Naive thymus-derived CD4-positive, alpha-beta T cell (primary cell): ENCODE measurements around the gene JMJD6. TPM values are rescaled to one million over a fixed set of nuclear protein-coding genes. Genes with fewer than 3 reads are reported as not detected.

Experiments
- ATAC-seq: fragments of 150-1000 bp; cut with Tn5 transposase; 2 replicates; pipeline ENCODE4 v1.10.0; 2021; ENCODE audit warnings: mild to moderate bottlenecking, moderate library complexity
- CTCF ChIA-PET: fragments of 350-600 bp; sonication (Branson Sonifier 250); formaldehyde crosslinking; loops from one replicate; lab custom pipeline; 2021; ENCODE audit warnings: antibody characterized with exemption; lab: Charles Lee
- POLR2A ChIA-PET: fragments of 350-600 bp; sonication (Branson Sonifier 250); formaldehyde crosslinking; loops from one replicate; lab custom pipeline; 2021; ENCODE audit warnings: antibody characterized with exemption, inconsistent platforms; lab: Charles Lee
- DNase-seq, 9 donors: peaks; one replicate each; pipeline versions ENCODE4 v3.0.0 to v3.0.0-alpha.2; 2020 to 2022; ENCODE audit warnings: mixed read lengths in 1 of 9
- H3K27ac ChIP-seq: one replicate; pipeline ENCODE4 v1.7.0; 2013; ENCODE audit warnings: mild to moderate bottlenecking, low read depth, low read length, moderate library complexity
- H3K27me3 ChIP-seq, 2 donors: one replicate each; pipeline ENCODE4 v1.7.0; 2013; ENCODE audit warnings: low read length in 2 of 2, mild to moderate bottlenecking in 2 of 2, moderate library complexity in 2 of 2; ENCODE audit not compliant: control insufficient read depth in 2 of 2, insufficient read depth in 2 of 2
- H3K36me3 ChIP-seq, 3 experiments: 1 replicate in 2 of 3; 2 replicates in 1 of 3; pipeline ENCODE4 v1.7.0; 2013; ENCODE audit warnings: low read length in 3 of 3, mild to moderate bottlenecking in 3 of 3, moderate library complexity in 1 of 3; ENCODE audit not compliant: insufficient read depth in 3 of 3, control insufficient read depth in 2 of 3
- H3K4me1 ChIP-seq, 2 donors: one replicate each; pipeline ENCODE4 v1.7.0; 2013; ENCODE audit warnings: low read length in 2 of 2, mild to moderate bottlenecking in 2 of 2, moderate library complexity in 1 of 2; ENCODE audit not compliant: control insufficient read depth in 2 of 2, insufficient read depth in 2 of 2
- H3K4me3 ChIP-seq: 2 replicates; pipeline ENCODE4 v1.7.0; 2013; ENCODE audit warnings: mild to moderate bottlenecking, low read length
- H3K9me3 ChIP-seq, 3 experiments: 1 replicate in 2 of 3; 2 replicates in 1 of 3; pipeline ENCODE4 v1.7.0; 2013; ENCODE audit warnings: low read length in 3 of 3; ENCODE audit not compliant: control insufficient read depth in 2 of 3
- H3K27ac Mint-ChIP-seq, 9 donors: one replicate each; pipeline ENCODE4 v1.8.0; 2020 to 2022; ENCODE audit warnings: mixed read lengths in 9 of 9, mild to moderate bottlenecking in 8 of 9, moderate library complexity in 5 of 9, inconsistent platforms in 2 of 9
- H3K27me3 Mint-ChIP-seq, 5 donors: one replicate each; pipeline ENCODE4 v1.8.0; 2021 to 2022; ENCODE audit warnings: mixed read lengths in 5 of 5, mild to moderate bottlenecking in 1 of 5
- H3K36me3 Mint-ChIP-seq, 5 donors: one replicate each; pipeline ENCODE4 v1.8.0; 2020 to 2022; ENCODE audit warnings: mixed read lengths in 5 of 5, mild to moderate bottlenecking in 3 of 5, inconsistent platforms in 1 of 5
- H3K4me1 Mint-ChIP-seq, 7 donors: one replicate each; pipeline ENCODE4 v1.8.0; 2020 to 2022; ENCODE audit warnings: mixed read lengths in 7 of 7, mild to moderate bottlenecking in 3 of 7, inconsistent platforms in 1 of 7
- H3K4me3 Mint-ChIP-seq, 10 donors: one replicate each; pipeline ENCODE4 v1.8.0; 2020 to 2022; ENCODE audit warnings: mild to moderate bottlenecking in 10 of 10, mixed read lengths in 10 of 10, moderate library complexity in 6 of 10, inconsistent platforms in 2 of 10
- H3K9me3 Mint-ChIP-seq, 11 donors: one replicate each; pipeline ENCODE4 v1.8.0; 2020 to 2022; ENCODE audit warnings: mixed read lengths in 11 of 11, mild to moderate bottlenecking in 4 of 11, inconsistent platforms in 1 of 11, moderate library complexity in 1 of 11
- intact Hi-C, 2 donors: fragments of 100-400 bp; cut with micrococcal nuclease; formaldehyde crosslinking; loops; one replicate each; pipeline ENCODE4 v1.15.1; 2023
- polyA plus RNA-seq, 2 donors: library from polyadenylated mRNA; unstranded; fragments of 300-500 nt; fragmentation: Illumina TruSeq; gene quantifications; one replicate each; pipeline ENCODE4 v1.2.3, GENCODE V29; 2021
- total RNA-seq, 6 experiments: library from RNA in 5 of 6; stranded (reverse) in 5 of 6; gene quantifications; 1 replicate in 5 of 6; 2 replicates in 1 of 6; pipeline ENCODE4 v1.2.3 and lab custom pipeline; 2021 to 2026

Gene JMJD6
- total and polyA plus RNA-seq, 7 experiments from 2014 or later: 18.5 to 132 (median 45.6) TPM

GRCh38 chr17:76688165-76688622, 38.2 kb downstream of the JMJD6 start:
- no peak overlapping the region for H3K4me3 Mint-ChIP-seq
- no peaks in the 10 kb centered on the region for H3K36me3 ChIP-seq
- no peaks in the 10 kb centered on the region for H3K4me1 Mint-ChIP-seq
- no peak overlapping the region for H3K27ac Mint-ChIP-seq
- no peak overlapping the region for H3K27ac ChIP-seq
- no peaks in the 10 kb centered on the region for H3K27me3 ChIP-seq
- H3K27me3 Mint-ChIP-seq: peaks cover 0 to 4% (median 0%) of the 10 kb centered on the region in 5 donors
- no peaks in the 10 kb centered on the region for H3K9me3 ChIP-seq
- intact Hi-C loops: no loop called here
- H3K4me3 ChIP-seq: no peak overlapping the region
- POLR2A ChIA-PET: no interaction called here
- DNase-seq: no peak
- no peak for ATAC-seq
- no peaks in the 10 kb centered on the region for H3K36me3 Mint-ChIP-seq
- H3K9me3 Mint-ChIP-seq: no peaks in the 10 kb centered on the region
- CTCF ChIA-PET: no interaction called here
- no peaks in the 10 kb centered on the region for H3K4me1 ChIP-seq

GRCh38 chr17:76687298-76688164, 38.9 kb downstream of the JMJD6 start:
- ChIA-PET CTCF (no interaction called here), POLR2A (no interaction called here)
- Histone ChIP-seq H3K27ac (no peak overlapping the region), H3K4me3 (no peak overlapping the region), H3K27me3 (no peaks in the 10 kb centered on the region), H3K9me3 (no peaks in the 10 kb centered on the region), H3K36me3 (no peaks in the 10 kb centered on the region), H3K4me1 (no peaks in the 10 kb centered on the region)
- intact Hi-C loops: no loop called here
- no peak for ATAC-seq
- H3K9me3 Mint-ChIP-seq: no peaks in the 10 kb centered on the region
- H3K27me3 Mint-ChIP-seq: peaks cover 0 to 4% (median 0%) of the 10 kb centered on the region in 5 donors
- DNase-seq: no peak
- no peak overlapping the region for H3K27ac Mint-ChIP-seq
- no peak overlapping the region for H3K4me3 Mint-ChIP-seq
- H3K36me3 Mint-ChIP-seq: no peaks in the 10 kb centered on the region
- no peaks in the 10 kb centered on the region for H3K4me1 Mint-ChIP-seq

GRCh38 chr17:76686538-76687297, 39.7 kb downstream of the JMJD6 start:
- Histone ChIP-seq H3K4me1 (peaks cover 0 to 2% of the 10 kb centered on the region in 2 donors), H3K27ac (no peak overlapping the region), H3K4me3 (no peak overlapping the region), H3K9me3 (no peaks in the 10 kb centered on the region), H3K27me3 (no peaks in the 10 kb centered on the region), H3K36me3 (no peaks in the 10 kb centered on the region)
- POLR2A ChIA-PET: no interaction called here
- no peaks in the 10 kb centered on the region for H3K36me3 Mint-ChIP-seq
- H3K27me3 Mint-ChIP-seq: peaks cover 0 to 4% (median 0%) of the 10 kb centered on the region in 5 donors
- H3K27ac Mint-ChIP-seq: no peak overlapping the region
- DNase-seq (no peak), ATAC-seq (no peak)
- H3K4me1 Mint-ChIP-seq: peaks cover 0 to 5% (median 0%) of the 10 kb centered on the region in 7 donors
- H3K9me3 Mint-ChIP-seq: no peaks in the 10 kb centered on the region
- no peak overlapping the region for H3K4me3 Mint-ChIP-seq
- CTCF ChIA-PET: no interaction called here
- intact Hi-C loops: no loop called here

- Histone ChIP-seq H3K4me1 (peaks cover 0 to 6% of the 10 kb centered on the region in 2 donors), H3K4me3 (no peak overlapping the region), H3K9me3 (no peaks in the 10 kb centered on the region), H3K27ac (no peak overlapping the region), H3K27me3 (no peaks in the 10 kb centered on the region), H3K36me3 (no peaks in the 10 kb centered on the region)
- POLR2A ChIA-PET: no interaction called here
- Mint-ChIP-seq H3K36me3 (no peaks in the 10 kb centered on the region), H3K27me3 (peaks cover 0 to 7% (median 0%) of the 10 kb centered on the region in 5 donors), H3K27ac (no peak overlapping the region), H3K9me3 (no peaks in the 10 kb centered on the region), H3K4me3 (no peak overlapping the region), H3K4me1 (peaks cover 0 to 12% (median 5%) of the 10 kb centered on the region in 7 donors)
- intact Hi-C loops: no loop called here
- CTCF ChIA-PET: interaction anchor here (0.5 kb wide), 1 partner anchor 410 kb away, joined by 3 read pairs; no protein-coding TSS in a partner anchor
- ATAC-seq (no peak), DNase-seq (no peak)
These were observed 40.6 kb downstream of the JMJD6 start for GRCh38 chr17:76685846-76686245.

- intact Hi-C loops: no loop called here
- no peaks in the 10 kb centered on the region for H3K36me3 ChIP-seq
- peaks cover 0 to 7% (median 0%) of the 10 kb centered on the region in 5 donors for H3K27me3 Mint-ChIP-seq
- ATAC-seq: no peak
- no peak overlapping the region for H3K4me3 Mint-ChIP-seq
- CTCF ChIA-PET: interaction anchor here (0.5 to 1.1 kb wide), 2 partner anchors 162 to 410 kb away, joined by 3 read pairs; no protein-coding TSS in a partner anchor
- no peak for DNase-seq
- no peaks in the 10 kb centered on the region for H3K27me3 ChIP-seq
- H3K4me1 ChIP-seq: peaks cover 0 to 6% of the 10 kb centered on the region in 2 donors
- no peaks in the 10 kb centered on the region for H3K9me3 Mint-ChIP-seq
- POLR2A ChIA-PET: interaction anchor here (0.6 kb wide), 1 partner anchor 133 kb away, joined by 5 read pairs; no protein-coding TSS in a partner anchor
- H3K9me3 ChIP-seq: no peaks in the 10 kb centered on the region
- no peak overlapping the region for H3K27ac Mint-ChIP-seq
- no peak overlapping the region for H3K27ac ChIP-seq
- H3K4me3 ChIP-seq: no peak overlapping the region
- H3K4me1 Mint-ChIP-seq: peaks cover 0 to 12% (median 5%) of the 10 kb centered on the region in 7 donors
- H3K36me3 Mint-ChIP-seq: no peaks in the 10 kb centered on the region
These were observed 41.0 kb downstream of the JMJD6 start for GRCh38 chr17:76685366-76685765.

- Histone ChIP-seq H3K36me3 (no peaks in the 10 kb centered on the region), H3K27ac (no peak overlapping the region), H3K4me1 (peaks cover 0 to 6% of the 10 kb centered on the region in 2 donors), H3K27me3 (no peaks in the 10 kb centered on the region), H3K4me3 (no peak overlapping the region), H3K9me3 (no peaks in the 10 kb centered on the region)
- Mint-ChIP-seq H3K36me3 (no peaks in the 10 kb centered on the region), H3K4me1 (peaks cover 0 to 12% (median 5%) of the 10 kb centered on the region in 7 donors), H3K4me3 (no peak overlapping the region), H3K9me3 (no peaks in the 10 kb centered on the region), H3K27me3 (peaks cover 0 to 7% (median 0%) of the 10 kb centered on the region in 5 donors), H3K27ac (no peak overlapping the region)
- no peak for ATAC-seq
- POLR2A ChIA-PET: interaction anchor here (0.6 kb wide), 1 partner anchor 133 kb away, joined by 5 read pairs; no protein-coding TSS in a partner anchor
- no peak for DNase-seq
- intact Hi-C loops: no loop called here
- CTCF ChIA-PET: interaction anchor here (0.6 to 1.1 kb wide), 2 partner anchors 162 to 880 kb away, joined by 3 to 4 read pairs; no protein-coding TSS in a partner anchor
These were observed 41.6 kb downstream of the JMJD6 start for GRCh38 chr17:76684756-76685155.
